Prostate gland (tissue), 2 donors: Measurements from ENCODE around the gene TNNC1. TPM values are rescaled to one million over a fixed set of nuclear protein-coding genes. Genes with fewer than 3 reads are reported as not detected.

Experiments
- DNase-seq: peaks from one replicate; pipeline ENCODE4 v3.0.0-alpha.2; 2019; ENCODE audit warnings: low spot score
- H3K27ac ChIP-seq, 2 donors: fragments of 200-600 bp; sonication (generic); 2 replicates each; pipeline ENCODE4 v1.5.1; 2017 to 2019
- H3K27me3 ChIP-seq: fragments of 200-600 bp; sonication (generic); replicated peaks from 2 replicates; pipeline ENCODE4 v1.5.1; 2019; ENCODE audit not compliant: insufficient read depth
- H3K36me3 ChIP-seq, 2 donors: fragments of 200-600 bp; sonication (generic); 1 replicate in 1 of 2; 2 replicates in 1 of 2; pipeline versions ENCODE4 v1.5.1 to v1.8.1; 2017 to 2019
- H3K4me1 ChIP-seq: fragments of 200-600 bp; sonication (generic); replicated peaks from 2 replicates; pipeline ENCODE4 v1.5.1; 2019
- H3K4me3 ChIP-seq, 2 donors: fragments of 200-600 bp; sonication (generic); 2 replicates each; pipeline ENCODE4 v1.5.1; 2017 to 2019
- H3K9me3 ChIP-seq: fragments of 200-600 bp; sonication (generic); 2 replicates; pipeline ENCODE4 v1.5.1; 2017
- CTCF ChIP-seq, 4 experiments: fragments of 200-600 bp in 2 of 4; fragments of 450-650 bp in 2 of 4; sonication (generic) in 2 of 4; IDR thresholded peaks; 1 replicate in 3 of 4; 2 replicates in 1 of 4; pipeline ENCODE4 v1.5.1; 2016 to 2019; ENCODE audit warnings: antibody characterized with exemption in 4 of 4, mild to moderate bottlenecking in 2 of 4, moderate library complexity in 2 of 4
- POLR2A ChIP-seq: fragments of 450-650 bp; IDR thresholded peaks from one replicate; pipeline ENCODE4 v1.6.1; 2016; ENCODE audit warnings: antibody characterized with exemption, mild to moderate bottlenecking
- POLR2AphosphoS5 ChIP-seq: sonication (generic); formaldehyde crosslinking; IDR thresholded peaks from one replicate; pipeline ENCODE4 v1.6.1; 2017; ENCODE audit warnings: antibody characterized with exemption
- WGBS: methylation state at CpG from one replicate; pipeline ENCODE4 v1.1.5; 2018; 5-methylcytosine and 5-hydroxymethylcytosine counted together
- intact Hi-C: fragments of 100-400 bp; cut with DNase I; formaldehyde crosslinking; loops from one replicate; pipeline ENCODE4 v1.14.2; 2022
- total RNA-seq, 2 donors: library from RNA; depleted of rRNA; stranded (reverse); fragments of >200 nt; gene quantifications; one replicate each; pipeline ENCODE4 v1.1.0, GENCODE V29; 2016

TNNC1 gene
- total RNA-seq, 2 donors from 2014 or later, result 2.7 to 109 TPM

GRCh38 chr3:52452126-52452525, 1.7 kb downstream of the TNNC1 start:
- H3K27me3 ChIP-seq, result no peaks in the 10 kb centered on the region
- DNase-seq, result no peak
- no peak overlapping the region for H3K27ac ChIP-seq
- no peaks in the 10 kb centered on the region for H3K4me1 ChIP-seq
- H3K4me3 ChIP-seq, result no peak overlapping the region
- 95% methylated on average over 6 of the region's 6 CpGs for WGBS
- H3K9me3 ChIP-seq, result no peaks in the 10 kb centered on the region
- TF ChIP-seq POLR2AphosphoS5 (no peak), POLR2A (no peak), CTCF (IDR thresholded peaks at IDR 0.05) (no peak)
- intact Hi-C loops, result no loop called here
- no peaks in the 10 kb centered on the region for H3K36me3 ChIP-seq

GRCh38 chr3:52451237-52452083, 2.4 kb downstream of the TNNC1 start:
- Histone ChIP-seq H3K27ac (no peak overlapping the region), H3K4me1 (no peaks in the 10 kb centered on the region), H3K27me3 (no peaks in the 10 kb centered on the region), H3K36me3 (no peaks in the 10 kb centered on the region), H3K4me3 (no peak overlapping the region), H3K9me3 (no peaks in the 10 kb centered on the region)
- no peak for TF ChIP-seq CTCF (IDR thresholded peaks at IDR 0.05)
- TF ChIP-seq POLR2AphosphoS5, result no peak
- TF ChIP-seq POLR2A, result no peak
- DNase-seq, result no peak
- 87% methylated on average over 24 of the region's 24 CpGs for WGBS
- intact Hi-C loops, result no loop called here

GRCh38 chr3:52450489-52451236, 3.2 kb downstream of the TNNC1 start:
- H3K27ac ChIP-seq, result no peak overlapping the region
- no peaks in the 10 kb centered on the region for H3K27me3 ChIP-seq
- intact Hi-C loops, result no loop called here
- H3K4me1 ChIP-seq, result no peaks in the 10 kb centered on the region
- no peaks in the 10 kb centered on the region for H3K36me3 ChIP-seq
- no peaks in the 10 kb centered on the region for H3K9me3 ChIP-seq
- WGBS, result 87% methylated on average over 11 of the region's 11 CpGs
- TF ChIP-seq CTCF (IDR thresholded peaks at IDR 0.05) (no peak), POLR2AphosphoS5 (no peak)
- H3K4me3 ChIP-seq, result no peak overlapping the region
- no peak for DNase-seq

- no peak for DNase-seq
- Histone ChIP-seq H3K9me3 (no peaks in the 10 kb centered on the region), H3K4me3 (no peak overlapping the region), H3K4me1 (no peaks in the 10 kb centered on the region), H3K27ac (no peak overlapping the region), H3K36me3 (no peaks in the 10 kb centered on the region), H3K27me3 (no peaks in the 10 kb centered on the region)
- TF ChIP-seq CTCF (IDR thresholded peaks at IDR 0.05), result no peak
- TF ChIP-seq POLR2A, result no peak
- TF ChIP-seq POLR2AphosphoS5, result no peak
- intact Hi-C loops, result loop anchor here (2.0 kb wide), 1 partner anchor 19 kb away; no protein-coding TSS in a partner anchor
- WGBS, result 71% methylated on average over 12 of the region's 12 CpGs
Measured at GRCh38 chr3:52447512-52448355, 6.1 kb downstream of the TNNC1 start.
